ENCODE results near the gene LRRC28. TPM values are rescaled to one million over a fixed set of nuclear protein-coding genes. Genes with fewer than 3 reads are reported as not detected.

LRRC28 gene
- total RNA-seq, 2 experiments from 2014 or later, result 12.5 to 14.4 TPM

- no peaks in the 10 kb centered on the region for H3K9me3 ChIP-seq (ENCODE audit: control insufficient read depth in 1 of 2, insufficient read depth in 1 of 2, low read length in 2 of 2)
- H3K4me3 ChIP-seq (ENCODE audit: low read length), result no peak overlapping the region
- no peak overlapping the region for H3K4me3 Mint-ChIP-seq
- ChIA-PET CTCF (no interaction called here), POLR2A (no interaction called here)
- ATAC-seq (ENCODE audit: poor library complexity) (no peak), DNase-seq (no peak)
- H3K4me1 ChIP-seq (ENCODE audit: insufficient read depth, low read length), result no peaks in the 10 kb centered on the region
- TF ChIP-seq CTCF (IDR thresholded peaks at IDR 0.05), result no peak
- H3K27me3 Mint-ChIP-seq, result no peaks in the 10 kb centered on the region
- H3K9me3 Mint-ChIP-seq, result no peaks in the 10 kb centered on the region
- H3K36me3 ChIP-seq (ENCODE audit: insufficient read depth, low read length), result peaks cover 4% of the 10 kb centered on the region
- H3K27ac ChIP-seq (ENCODE audit: low read depth in 1 of 2, low read length in 2 of 2), result no peak overlapping the region
- H3K36me3 Mint-ChIP-seq (ENCODE audit: low read depth), result peaks cover 37% of the 10 kb centered on the region
- no peak overlapping the region for H3K27ac Mint-ChIP-seq
- no peaks in the 10 kb centered on the region for H3K4me1 Mint-ChIP-seq (ENCODE audit: low read depth)
- H3K27me3 ChIP-seq (ENCODE audit: control insufficient read depth in 1 of 2, insufficient read depth in 2 of 2, low read length in 2 of 2), result no peaks in the 10 kb centered on the region
- intact Hi-C loops (cut with DNase I, micrococcal nuclease), result no loop called here
These were observed 45.1 kb downstream of the LRRC28 start for GRCh38 chr15:99296386-99296785.

DNA sequence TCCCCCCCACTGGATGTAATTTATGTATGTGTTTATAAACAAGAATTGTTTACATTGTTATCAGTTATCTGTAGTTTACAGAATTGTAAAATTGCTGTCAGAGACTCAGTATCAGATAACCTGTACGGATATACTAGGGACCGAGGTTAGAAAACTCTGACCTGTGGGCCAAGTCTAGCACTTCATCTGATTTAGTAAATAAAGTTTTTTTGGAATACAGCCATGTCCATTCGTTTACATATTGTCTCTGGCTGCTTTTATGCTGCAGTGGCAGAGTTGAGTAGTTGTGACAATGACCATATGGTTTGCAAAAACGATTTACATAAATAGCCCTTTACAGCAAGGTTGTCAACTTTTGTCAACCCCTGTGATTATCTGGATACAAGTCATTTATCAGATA is 52.6 kb downstream of the LRRC28 start:
- Mint-ChIP-seq H3K4me1 (ENCODE audit: low read depth) (no peaks in the 10 kb centered on the region), H3K27me3 (no peaks in the 10 kb centered on the region), H3K9me3 (no peaks in the 10 kb centered on the region), H3K4me3 (no peak overlapping the region), H3K36me3 (ENCODE audit: low read depth) (peaks cover 3% of the 10 kb centered on the region), H3K27ac (no peak overlapping the region)
- Histone ChIP-seq H3K36me3 (ENCODE audit: insufficient read depth, low read length) (no peaks in the 10 kb centered on the region), H3K4me1 (ENCODE audit: insufficient read depth, low read length) (no peaks in the 10 kb centered on the region), H3K4me3 (ENCODE audit: low read length) (no peak overlapping the region), H3K9me3 (ENCODE audit: control insufficient read depth in 1 of 2, insufficient read depth in 1 of 2, low read length in 2 of 2) (no peaks in the 10 kb centered on the region), H3K27ac (ENCODE audit: low read depth in 1 of 2, low read length in 2 of 2) (no peak overlapping the region), H3K27me3 (ENCODE audit: control insufficient read depth in 1 of 2, insufficient read depth in 2 of 2, low read length in 2 of 2) (no peaks in the 10 kb centered on the region)
- ChIA-PET POLR2A (no interaction called here), CTCF (no interaction called here)
- DNase-seq (no peak), ATAC-seq (ENCODE audit: poor library complexity) (no peak)
- TF ChIP-seq CTCF (IDR thresholded peaks at IDR 0.05), result no peak
- intact Hi-C loops (cut with DNase I, micrococcal nuclease), result no loop called here

DNA sequence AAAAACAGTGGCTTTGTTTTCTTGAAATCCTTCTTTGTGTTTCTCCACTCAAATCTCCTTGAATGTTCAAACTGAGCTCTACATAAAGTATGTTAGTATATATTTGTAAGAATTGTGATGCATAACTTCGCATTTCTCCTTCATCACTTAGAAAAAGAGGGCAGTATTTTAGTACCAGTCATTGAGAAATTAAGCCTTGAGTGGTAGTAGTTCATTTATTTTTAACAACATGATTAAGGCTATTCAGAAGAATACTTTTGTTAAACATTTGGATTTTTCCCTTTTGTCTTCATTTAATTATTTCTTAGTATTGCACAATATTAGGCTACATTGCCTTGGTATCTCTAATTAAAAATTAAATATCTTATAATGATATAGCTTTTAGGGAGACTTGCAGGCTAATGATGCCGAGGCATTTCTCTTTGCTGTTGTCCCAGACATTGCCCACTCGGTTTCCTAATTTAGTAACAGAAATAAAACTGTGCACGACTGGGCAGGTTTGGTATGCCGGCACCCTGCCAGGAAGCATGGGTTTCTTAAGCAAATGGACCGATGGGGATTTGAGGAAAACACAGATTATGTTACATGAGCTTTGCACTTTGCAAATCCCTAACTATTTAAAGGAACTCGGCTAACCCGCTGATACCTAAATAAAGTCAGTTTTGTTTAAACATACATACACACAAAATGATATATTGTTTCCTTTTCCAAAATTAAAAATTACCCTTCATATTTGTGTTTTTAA is 54.7 kb downstream of the LRRC28 start:
- no peak for ATAC-seq (ENCODE audit: poor library complexity)
- Histone ChIP-seq H3K4me3 (ENCODE audit: low read length) (no peak overlapping the region), H3K36me3 (ENCODE audit: insufficient read depth, low read length) (no peaks in the 10 kb centered on the region), H3K27me3 (ENCODE audit: control insufficient read depth in 1 of 2, insufficient read depth in 2 of 2, low read length in 2 of 2) (no peaks in the 10 kb centered on the region), H3K9me3 (ENCODE audit: control insufficient read depth in 1 of 2, insufficient read depth in 1 of 2, low read length in 2 of 2) (no peaks in the 10 kb centered on the region), H3K4me1 (ENCODE audit: insufficient read depth, low read length) (no peaks in the 10 kb centered on the region), H3K27ac (ENCODE audit: low read depth in 1 of 2, low read length in 2 of 2) (no peak overlapping the region)
- Mint-ChIP-seq H3K4me3 (no peak overlapping the region), H3K36me3 (ENCODE audit: low read depth) (peaks cover 21% of the 10 kb centered on the region), H3K9me3 (no peaks in the 10 kb centered on the region), H3K27ac (no peak overlapping the region), H3K4me1 (ENCODE audit: low read depth) (no peaks in the 10 kb centered on the region), H3K27me3 (no peaks in the 10 kb centered on the region)
- intact Hi-C loops (cut with DNase I, micrococcal nuclease), result no loop called here
- no peak for TF ChIP-seq CTCF (IDR thresholded peaks at IDR 0.05)
- ChIA-PET CTCF (no interaction called here), POLR2A (no interaction called here)
- DNase-seq, result no peak
